SK-N-SH treated with all-trans-retinoic acid at 6 μM for 48 hours (cell line): ENCODE results near the gene RNF213.

Experiments used
- ATAC-seq: fragments of 200-7000 bp; cut with Tn5 transposase; 3 replicates; pipeline ENCODE4 v1.9.1; 2020; ENCODE audit warnings: mild to moderate bottlenecking, moderate library complexity
- ARNTL ChIP-seq: fragments of 450-650 bp; formaldehyde crosslinking; IDR thresholded peaks from 2 replicates; pipeline ENCODE4 v1.5.0; 2020; ENCODE audit warnings: low read depth, mild to moderate bottlenecking, moderate library complexity, borderline replicate concordance
- GLIS3 ChIP-seq: fragments of 250-450 bp; sonication (Bioruptor Pico); IDR thresholded peaks from 2 replicates; pipeline ENCODE4 v1.5.0; 2020; ENCODE audit warnings: mild to moderate bottlenecking, moderate library complexity
- ISL1 ChIP-seq: fragments of 250-450 bp; sonication (Bioruptor Pico); IDR thresholded peaks from 2 replicates; pipeline ENCODE4 v2.1.2; 2022; ENCODE audit warnings: mild to moderate bottlenecking, moderate library complexity
- OSR1 ChIP-seq: fragments of 250-450 bp; sonication (Bioruptor Pico); IDR thresholded peaks from 2 replicates; pipeline ENCODE4 v1.8.0; 2022; ENCODE audit warnings: moderate library complexity, mild to moderate bottlenecking, inconsistent platforms
- SNAI2 ChIP-seq: fragments of 250-450 bp; sonication (Bioruptor Pico); IDR thresholded peaks from 2 replicates; pipeline ENCODE4 v1.5.0; 2020; ENCODE audit warnings: mild to moderate bottlenecking, moderate library complexity
- TCF4 ChIP-seq: fragments of 250-450 bp; sonication (Bioruptor Pico); IDR thresholded peaks from 2 replicates; pipeline ENCODE4 v1.8.0; 2021; ENCODE audit warnings: mild to moderate bottlenecking, moderate library complexity, borderline replicate concordance
- TOX ChIP-seq: fragments of 250-450 bp; sonication (Bioruptor Pico); IDR thresholded peaks from 2 replicates; pipeline ENCODE4 v1.8.0; 2021; ENCODE audit warnings: mild to moderate bottlenecking, moderate library complexity, borderline replicate concordance
- ZC3H10 ChIP-seq: fragments of 250-450 bp; sonication (Bioruptor Pico); IDR thresholded peaks from 2 replicates; pipeline ENCODE4 v1.5.1; 2021; ENCODE audit warnings: mild to moderate bottlenecking, moderate library complexity
- ZFP3 ChIP-seq: fragments of 250-450 bp; sonication (Bioruptor Pico); IDR thresholded peaks from 2 replicates; pipeline ENCODE4 v1.5.0; 2020; ENCODE audit warnings: mild to moderate bottlenecking, moderate library complexity
- ZNF565 ChIP-seq: fragments of 450-650 bp; formaldehyde crosslinking; conservative IDR thresholded peaks from 2 replicates; pipeline ENCODE4 v1.5.0; 2020; ENCODE audit warnings: low read depth, mild to moderate bottlenecking, moderate library complexity
- ZNF8 ChIP-seq: fragments of 450-650 bp; formaldehyde crosslinking; IDR thresholded peaks from 2 replicates; pipeline ENCODE4 v1.5.0; 2020; ENCODE audit warnings: mild to moderate bottlenecking, moderate library complexity
- TF ChIP-seq, protein P1 (sequence below): fragments of 250-450 bp; sonication (Bioruptor Pico); IDR thresholded peaks from 2 replicates; pipeline ENCODE4 v1.5.0; 2020; ENCODE audit warnings: mild to moderate bottlenecking, moderate library complexity
- TF ChIP-seq, protein P2 (sequence below): fragments of 250-450 bp; sonication (Bioruptor Pico); IDR thresholded peaks from 2 replicates; pipeline ENCODE4 v1.8.0; 2021; ENCODE audit warnings: low read depth, mild to moderate bottlenecking, moderate library complexity, borderline replicate concordance
- TF ChIP-seq, protein P3 (sequence below): fragments of 250-450 bp; sonication (Bioruptor Pico); IDR thresholded peaks from 2 replicates; pipeline ENCODE4 v1.8.0; 2020; ENCODE audit warnings: mild to moderate bottlenecking, moderate library complexity, borderline replicate concordance
- TF ChIP-seq, protein P4 (sequence below): fragments of 250-450 bp; sonication (Bioruptor Pico); IDR thresholded peaks from 2 replicates; pipeline ENCODE4 v1.5.1; 2020; ENCODE audit warnings: low read depth, mild to moderate bottlenecking, moderate library complexity
- TF ChIP-seq, protein P5 (sequence below): fragments of 250-450 bp; sonication (Bioruptor Pico); IDR thresholded peaks from 2 replicates; pipeline ENCODE4 v1.5.1; 2021; ENCODE audit warnings: mild to moderate bottlenecking, moderate library complexity

The RNF213 gene

DNA sequence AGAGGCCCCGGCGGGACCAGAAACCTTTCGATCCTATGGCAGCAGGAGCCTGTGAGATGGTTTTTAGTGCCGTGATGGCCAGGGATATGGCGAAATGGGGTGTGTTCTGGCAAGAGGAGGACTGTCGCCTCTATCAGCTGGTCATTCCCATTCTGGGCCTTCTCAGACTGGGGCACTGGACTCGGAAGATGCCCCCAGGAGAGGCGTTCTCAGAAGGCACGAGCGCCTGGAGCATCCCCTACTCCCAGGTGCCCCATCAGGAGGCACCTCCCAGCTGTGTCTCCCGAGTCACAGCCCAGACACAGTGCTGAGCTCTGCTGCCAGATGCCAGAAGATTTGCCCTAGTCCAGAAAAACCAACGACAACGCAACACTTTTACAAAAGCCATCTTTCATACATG, 99.7 kb downstream of the RNF213 start:
- TF ChIP-seq, protein P1, sequence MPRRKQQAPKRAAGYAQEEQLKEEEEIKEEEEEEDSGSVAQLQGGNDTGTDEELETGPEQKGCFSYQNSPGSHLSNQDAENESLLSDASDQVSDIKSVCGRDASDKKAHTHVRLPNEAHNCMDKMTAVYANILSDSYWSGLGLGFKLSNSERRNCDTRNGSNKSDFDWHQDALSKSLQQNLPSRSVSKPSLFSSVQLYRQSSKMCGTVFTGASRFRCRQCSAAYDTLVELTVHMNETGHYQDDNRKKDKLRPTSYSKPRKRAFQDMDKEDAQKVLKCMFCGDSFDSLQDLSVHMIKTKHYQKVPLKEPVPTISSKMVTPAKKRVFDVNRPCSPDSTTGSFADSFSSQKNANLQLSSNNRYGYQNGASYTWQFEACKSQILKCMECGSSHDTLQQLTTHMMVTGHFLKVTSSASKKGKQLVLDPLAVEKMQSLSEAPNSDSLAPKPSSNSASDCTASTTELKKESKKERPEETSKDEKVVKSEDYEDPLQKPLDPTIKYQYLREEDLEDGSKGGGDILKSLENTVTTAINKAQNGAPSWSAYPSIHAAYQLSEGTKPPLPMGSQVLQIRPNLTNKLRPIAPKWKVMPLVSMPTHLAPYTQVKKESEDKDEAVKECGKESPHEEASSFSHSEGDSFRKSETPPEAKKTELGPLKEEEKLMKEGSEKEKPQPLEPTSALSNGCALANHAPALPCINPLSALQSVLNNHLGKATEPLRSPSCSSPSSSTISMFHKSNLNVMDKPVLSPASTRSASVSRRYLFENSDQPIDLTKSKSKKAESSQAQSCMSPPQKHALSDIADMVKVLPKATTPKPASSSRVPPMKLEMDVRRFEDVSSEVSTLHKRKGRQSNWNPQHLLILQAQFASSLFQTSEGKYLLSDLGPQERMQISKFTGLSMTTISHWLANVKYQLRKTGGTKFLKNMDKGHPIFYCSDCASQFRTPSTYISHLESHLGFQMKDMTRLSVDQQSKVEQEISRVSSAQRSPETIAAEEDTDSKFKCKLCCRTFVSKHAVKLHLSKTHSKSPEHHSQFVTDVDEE (CRISPR knock-in tag) = no peak
- TF ChIP-seq, protein P2, sequence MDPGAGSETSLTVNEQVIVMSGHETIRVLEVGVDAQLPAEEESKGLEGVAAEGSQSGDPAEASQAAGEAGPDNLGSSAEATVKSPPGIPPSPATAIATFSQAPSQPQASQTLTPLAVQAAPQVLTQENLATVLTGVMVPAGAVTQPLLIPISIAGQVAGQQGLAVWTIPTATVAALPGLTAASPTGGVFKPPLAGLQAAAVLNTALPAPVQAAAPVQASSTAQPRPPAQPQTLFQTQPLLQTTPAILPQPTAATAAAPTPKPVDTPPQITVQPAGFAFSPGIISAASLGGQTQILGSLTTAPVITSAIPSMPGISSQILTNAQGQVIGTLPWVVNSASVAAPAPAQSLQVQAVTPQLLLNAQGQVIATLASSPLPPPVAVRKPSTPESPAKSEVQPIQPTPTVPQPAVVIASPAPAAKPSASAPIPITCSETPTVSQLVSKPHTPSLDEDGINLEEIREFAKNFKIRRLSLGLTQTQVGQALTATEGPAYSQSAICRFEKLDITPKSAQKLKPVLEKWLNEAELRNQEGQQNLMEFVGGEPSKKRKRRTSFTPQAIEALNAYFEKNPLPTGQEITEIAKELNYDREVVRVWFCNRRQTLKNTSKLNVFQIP (CRISPR knock-in tag) = no peak
- no peak for TF ChIP-seq ZFP3 (CRISPR knock-in tag)
- ATAC-seq = no peak

DNA sequence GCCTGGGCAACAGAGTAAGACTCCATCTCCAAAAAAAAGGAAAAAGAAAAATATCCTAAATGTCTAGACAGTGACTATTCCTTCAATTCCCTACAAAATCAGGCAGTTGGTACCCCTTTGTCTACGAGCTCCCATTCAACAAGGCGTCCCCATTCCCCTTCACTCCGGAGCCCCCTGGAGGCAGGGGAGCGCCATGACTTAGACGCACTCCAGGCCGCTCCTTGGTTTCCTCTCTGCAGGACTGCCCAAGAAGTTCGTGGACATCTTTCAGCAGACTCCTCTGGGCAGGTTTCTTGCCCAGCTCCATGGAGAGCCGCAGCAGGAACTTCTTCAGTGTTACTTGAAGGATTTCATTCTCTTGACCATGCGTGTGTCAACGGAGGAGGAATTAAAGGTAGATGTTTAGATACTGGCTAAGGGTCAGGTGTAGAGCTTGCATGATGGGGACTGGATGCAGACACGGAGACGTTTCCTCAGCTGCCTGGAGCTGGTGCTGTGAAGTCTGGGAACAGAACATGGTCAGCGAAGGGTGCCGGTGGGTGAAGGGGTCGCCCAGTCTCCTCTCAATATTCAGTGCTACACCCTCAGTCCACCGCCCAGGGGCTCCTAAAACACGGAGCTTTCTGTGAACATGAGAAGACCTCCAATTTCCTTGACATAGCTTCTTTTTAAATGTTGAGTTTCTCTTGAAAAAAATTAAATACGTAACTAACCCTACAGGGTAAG, 101.0 kb downstream of the RNF213 start:
- ATAC-seq = no peak; the same call in 2 of the 3 replicates

DNA sequence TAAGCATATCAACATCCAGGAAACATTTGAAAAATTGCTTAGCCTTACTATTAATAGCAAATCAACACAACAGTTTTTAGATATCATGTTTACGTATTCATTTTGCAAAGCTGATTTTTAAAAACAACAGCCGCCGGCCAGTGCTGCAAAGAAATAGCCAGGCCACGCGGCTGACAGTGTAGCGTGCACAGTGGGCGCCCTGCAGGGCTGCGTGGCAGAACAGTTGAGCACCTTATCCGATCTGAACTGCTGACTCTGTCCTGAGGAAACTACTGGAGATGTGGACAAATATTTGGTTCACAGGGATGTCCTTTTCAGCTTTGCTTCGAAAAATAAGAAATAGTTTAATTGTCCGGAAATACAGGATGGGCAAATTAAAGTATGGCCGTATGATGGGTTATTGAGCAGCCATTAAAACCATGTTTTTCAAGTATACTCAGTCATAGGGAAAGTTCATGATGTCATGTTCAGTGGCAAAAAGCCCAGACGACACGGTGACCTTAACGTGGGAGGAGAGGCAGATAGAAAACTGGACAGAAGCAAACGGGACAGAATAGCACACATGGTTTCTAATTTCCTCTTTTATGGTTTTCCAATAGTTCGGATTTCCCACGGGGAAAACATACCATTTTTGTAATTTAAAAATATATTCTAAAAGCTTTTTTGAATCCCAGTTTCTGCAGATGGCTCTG, 101.9 kb downstream of the RNF213 start:
- ATAC-seq = no peak
- TF ChIP-seq ZC3H10 = no peak
- no peak for TF ChIP-seq TCF4 (CRISPR knock-in tag)
- no peak for TF ChIP-seq ISL1
- TF ChIP-seq ARNTL (CRISPR knock-in tag) = no peak
- TF ChIP-seq, protein P3, sequence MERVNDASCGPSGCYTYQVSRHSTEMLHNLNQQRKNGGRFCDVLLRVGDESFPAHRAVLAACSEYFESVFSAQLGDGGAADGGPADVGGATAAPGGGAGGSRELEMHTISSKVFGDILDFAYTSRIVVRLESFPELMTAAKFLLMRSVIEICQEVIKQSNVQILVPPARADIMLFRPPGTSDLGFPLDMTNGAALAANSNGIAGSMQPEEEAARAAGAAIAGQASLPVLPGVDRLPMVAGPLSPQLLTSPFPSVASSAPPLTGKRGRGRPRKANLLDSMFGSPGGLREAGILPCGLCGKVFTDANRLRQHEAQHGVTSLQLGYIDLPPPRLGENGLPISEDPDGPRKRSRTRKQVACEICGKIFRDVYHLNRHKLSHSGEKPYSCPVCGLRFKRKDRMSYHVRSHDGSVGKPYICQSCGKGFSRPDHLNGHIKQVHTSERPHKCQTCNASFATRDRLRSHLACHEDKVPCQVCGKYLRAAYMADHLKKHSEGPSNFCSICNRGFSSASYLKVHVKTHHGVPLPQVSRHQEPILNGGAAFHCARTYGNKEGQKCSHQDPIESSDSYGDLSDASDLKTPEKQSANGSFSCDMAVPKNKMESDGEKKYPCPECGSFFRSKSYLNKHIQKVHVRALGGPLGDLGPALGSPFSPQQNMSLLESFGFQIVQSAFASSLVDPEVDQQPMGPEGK = no peak
- no peak for TF ChIP-seq SNAI2
- TF ChIP-seq, protein P2 (CRISPR knock-in tag) = no peak
- TF ChIP-seq ZNF565 (CRISPR knock-in tag) = no peak
- TF ChIP-seq TOX = no peak

More for the DNA sequence above, 101.0 kb downstream of the RNF213 start:
- no peak for TF ChIP-seq OSR1 (CRISPR knock-in tag)
- TF ChIP-seq, protein P4, sequence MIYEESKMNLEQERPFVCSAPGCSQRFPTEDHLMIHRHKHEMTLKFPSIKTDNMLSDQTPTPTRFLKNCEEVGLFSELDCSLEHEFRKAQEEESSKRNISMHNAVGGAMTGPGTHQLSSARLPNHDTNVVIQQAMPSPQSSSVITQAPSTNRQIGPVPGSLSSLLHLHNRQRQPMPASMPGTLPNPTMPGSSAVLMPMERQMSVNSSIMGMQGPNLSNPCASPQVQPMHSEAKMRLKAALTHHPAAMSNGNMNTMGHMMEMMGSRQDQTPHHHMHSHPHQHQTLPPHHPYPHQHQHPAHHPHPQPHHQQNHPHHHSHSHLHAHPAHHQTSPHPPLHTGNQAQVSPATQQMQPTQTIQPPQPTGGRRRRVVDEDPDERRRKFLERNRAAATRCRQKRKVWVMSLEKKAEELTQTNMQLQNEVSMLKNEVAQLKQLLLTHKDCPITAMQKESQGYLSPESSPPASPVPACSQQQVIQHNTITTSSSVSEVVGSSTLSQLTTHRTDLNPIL (CRISPR knock-in tag) = no peak
- TF ChIP-seq, protein P5, sequence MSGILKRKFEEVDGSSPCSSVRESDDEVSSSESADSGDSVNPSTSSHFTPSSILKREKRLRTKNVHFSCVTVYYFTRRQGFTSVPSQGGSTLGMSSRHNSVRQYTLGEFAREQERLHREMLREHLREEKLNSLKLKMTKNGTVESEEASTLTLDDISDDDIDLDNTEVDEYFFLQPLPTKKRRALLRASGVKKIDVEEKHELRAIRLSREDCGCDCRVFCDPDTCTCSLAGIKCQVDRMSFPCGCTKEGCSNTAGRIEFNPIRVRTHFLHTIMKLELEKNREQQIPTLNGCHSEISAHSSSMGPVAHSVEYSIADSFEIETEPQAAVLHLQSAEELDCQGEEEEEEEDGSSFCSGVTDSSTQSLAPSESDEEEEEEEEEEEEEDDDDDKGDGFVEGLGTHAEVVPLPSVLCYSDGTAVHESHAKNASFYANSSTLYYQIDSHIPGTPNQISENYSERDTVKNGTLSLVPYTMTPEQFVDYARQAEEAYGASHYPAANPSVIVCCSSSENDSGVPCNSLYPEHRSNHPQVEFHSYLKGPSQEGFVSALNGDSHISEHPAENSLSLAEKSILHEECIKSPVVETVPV (CRISPR knock-in tag) = no peak
- TF ChIP-seq ZFP3 (CRISPR knock-in tag) = no peak
- TF ChIP-seq ZNF565 (CRISPR knock-in tag) = no peak
- TF ChIP-seq ZNF8 (CRISPR knock-in tag) = no peak
- TF ChIP-seq, protein P1 (CRISPR knock-in tag) = no peak
- TF ChIP-seq, protein P2 (CRISPR knock-in tag) = no peak
- TF ChIP-seq GLIS3 = no peak
